ENCODE results near the gene CES4A.
A peak's percentile ranks its signal among the peaks of the same experiment; 100 is the strongest.

Gene CES4A

GRCh38 chr16:66960270-66960669 lies 28.1 kb upstream of the CES4A start:
- TF ChIP-seq NFRKB (IDR thresholded peaks at IDR 0.05) (no peak), CTBP1 (IDR thresholded peaks at IDR 0.05; ENCODE audit: borderline replicate concordance) (no peak), BHLHE40 (IDR thresholded peaks at IDR 0.05; ENCODE audit: borderline replicate concordance) (no peak), L3MBTL2 (conservative IDR thresholded peaks at IDR 0.05) (no peak), FOXM1 (IDR thresholded peaks at IDR 0.05; ENCODE audit: borderline replicate concordance) (no peak), FOXK2 (IDR thresholded peaks at IDR 0.05) (no peak), LEF1 (IDR thresholded peaks at IDR 0.05; ENCODE audit: borderline replicate concordance) (no peak), ARNT (IDR thresholded peaks at IDR 0.05) (no peak), FOXA1 (IDR thresholded peaks at IDR 0.05) (no peak), ELF4 (IDR thresholded peaks at IDR 0.05) (no peak), TARDBP (IDR thresholded peaks at IDR 0.05) (no peak), HDGF (IDR thresholded peaks at IDR 0.05; ENCODE audit: borderline replicate concordance) (no peak), SP1 (IDR thresholded peaks at IDR 0.05) (no peak), PKNOX1 (IDR thresholded peaks at IDR 0.05) (no peak), SUZ12 (IDR thresholded peaks at IDR 0.05) (no peak), ZNF384 (IDR thresholded peaks at IDR 0.05) (no peak)
- ChIA-PET CTCF (interaction anchor here (0.6 to 1.2 kb wide), 9 partner anchors 17 to 267 kb away, joined by 3 to 4 read pairs (median 3); partner anchors contain the start of gene TMEM208), POLR2A (interaction anchor here (0.7 to 1.1 kb wide), 4 partner anchors 16 to 192 kb away, joined by 3 to 8 read pairs (median 4); no protein-coding TSS in a partner anchor)

GRCh38 chr16:66961065-66961744 lies 27.2 kb upstream of the CES4A start, which contains the start of gene CES3:
TSS of gene CES3 (plus strand) at chr16:66961266. CDS start at chr16:66961308, 42 bp downstream.
- TF ChIP-seq PKNOX1 (IDR thresholded peaks at IDR 0.05) (peak; percentile 74), FOXK2 (IDR thresholded peaks at IDR 0.05) (no peak)
- peak; percentile 89 for DNase-seq (ENCODE audit: extremely low spot score)
- POLR2A ChIA-PET, result interaction anchor here (0.7 to 1.5 kb wide), 12 partner anchors 11 to 276 kb away, joined by 3 to 10 read pairs (median 3); partner anchors contain the start of gene NOL3
- CTCF ChIA-PET, result interaction anchor here (0.5 to 1.4 kb wide), 14 partner anchors 9 to 456 kb away, joined by 3 to 6 read pairs (median 3); partner anchors contain the start of gene TMEM208

More at GRCh38 chr16:66960270-66960669, 28.1 kb upstream of the CES4A start:
- no peak for DNase-seq (ENCODE audit: extremely low spot score)

- POLR2A ChIA-PET, result interaction anchor here (1.4 to 1.5 kb wide), 2 partner anchors 11 to 193 kb away, joined by 7 to 10 read pairs; no protein-coding TSS in a partner anchor
- no peak for TF ChIP-seq BHLHE40 (IDR thresholded peaks at IDR 0.05; ENCODE audit: borderline replicate concordance)
- TF ChIP-seq FOXA1 (IDR thresholded peaks at IDR 0.05), result no peak
- no peak for TF ChIP-seq SUZ12 (IDR thresholded peaks at IDR 0.05)
- TF ChIP-seq SP1 (IDR thresholded peaks at IDR 0.05), result no peak
- TF ChIP-seq FOXM1 (IDR thresholded peaks at IDR 0.05; ENCODE audit: borderline replicate concordance), result no peak
- no peak for TF ChIP-seq FOXK2 (IDR thresholded peaks at IDR 0.05)
- no peak for TF ChIP-seq L3MBTL2 (conservative IDR thresholded peaks at IDR 0.05)
- no peak for TF ChIP-seq LEF1 (IDR thresholded peaks at IDR 0.05; ENCODE audit: borderline replicate concordance)
- no peak for TF ChIP-seq ARNT (IDR thresholded peaks at IDR 0.05)
- no peak for TF ChIP-seq PKNOX1 (IDR thresholded peaks at IDR 0.05)
- TF ChIP-seq CTBP1 (IDR thresholded peaks at IDR 0.05; ENCODE audit: borderline replicate concordance), result no peak
- no peak for TF ChIP-seq ELF4 (IDR thresholded peaks at IDR 0.05)
- no peak for TF ChIP-seq TARDBP (IDR thresholded peaks at IDR 0.05)
- no peak for DNase-seq (ENCODE audit: extremely low spot score)
- CTCF ChIA-PET, result interaction anchor here (1.4 kb wide), 1 partner anchor 180 kb away, joined by 6 read pairs; no protein-coding TSS in a partner anchor
These were observed 26.5 kb upstream of the CES4A start for GRCh38 chr16:66961914-66962313.

- CTCF ChIA-PET, result no interaction called here
- TF ChIP-seq FOXK2 (IDR thresholded peaks at IDR 0.05) (no peak), ARNT (IDR thresholded peaks at IDR 0.05) (no peak), HDGF (IDR thresholded peaks at IDR 0.05; ENCODE audit: borderline replicate concordance) (no peak), PKNOX1 (IDR thresholded peaks at IDR 0.05) (no peak), SUZ12 (IDR thresholded peaks at IDR 0.05) (no peak), NFRKB (IDR thresholded peaks at IDR 0.05) (no peak), TARDBP (IDR thresholded peaks at IDR 0.05) (no peak), ELF4 (IDR thresholded peaks at IDR 0.05) (no peak), FOXM1 (IDR thresholded peaks at IDR 0.05; ENCODE audit: borderline replicate concordance) (no peak), BHLHE40 (IDR thresholded peaks at IDR 0.05; ENCODE audit: borderline replicate concordance) (no peak), L3MBTL2 (conservative IDR thresholded peaks at IDR 0.05) (no peak), ZNF384 (IDR thresholded peaks at IDR 0.05) (no peak), LEF1 (IDR thresholded peaks at IDR 0.05; ENCODE audit: borderline replicate concordance) (no peak), CTBP1 (IDR thresholded peaks at IDR 0.05; ENCODE audit: borderline replicate concordance) (no peak), SP1 (IDR thresholded peaks at IDR 0.05) (no peak), FOXA1 (IDR thresholded peaks at IDR 0.05) (no peak)
- POLR2A ChIA-PET, result no interaction called here
- DNase-seq (ENCODE audit: extremely low spot score), result no peak
These were observed 24.3 kb upstream of the CES4A start for GRCh38 chr16:66964049-66964448.

GRCh38 chr16:66968847-66969246 lies 19.5 kb upstream of the CES4A start:
- POLR2A ChIA-PET, result interaction anchor here (0.6 kb wide), 1 partner anchor 55 kb away, joined by 3 read pairs; no protein-coding TSS in a partner anchor
- CTCF ChIA-PET, result no interaction called here
- TF ChIP-seq FOXK2 (IDR thresholded peaks at IDR 0.05), result no peak
- TF ChIP-seq CTBP1 (IDR thresholded peaks at IDR 0.05; ENCODE audit: borderline replicate concordance), result no peak
- no peak for TF ChIP-seq HDGF (IDR thresholded peaks at IDR 0.05; ENCODE audit: borderline replicate concordance)
- no peak for TF ChIP-seq FOXM1 (IDR thresholded peaks at IDR 0.05; ENCODE audit: borderline replicate concordance)
- TF ChIP-seq ARNT (IDR thresholded peaks at IDR 0.05), result no peak
- no peak for TF ChIP-seq PKNOX1 (IDR thresholded peaks at IDR 0.05)
- TF ChIP-seq SUZ12 (IDR thresholded peaks at IDR 0.05), result no peak
- TF ChIP-seq LEF1 (IDR thresholded peaks at IDR 0.05; ENCODE audit: borderline replicate concordance), result no peak
- no peak for TF ChIP-seq L3MBTL2 (conservative IDR thresholded peaks at IDR 0.05)
- no peak for TF ChIP-seq NFRKB (IDR thresholded peaks at IDR 0.05)
- no peak for TF ChIP-seq SP1 (IDR thresholded peaks at IDR 0.05)
- no peak for TF ChIP-seq FOXA1 (IDR thresholded peaks at IDR 0.05)
- no peak for TF ChIP-seq BHLHE40 (IDR thresholded peaks at IDR 0.05; ENCODE audit: borderline replicate concordance)
- no peak for TF ChIP-seq ELF4 (IDR thresholded peaks at IDR 0.05)
- no peak for TF ChIP-seq ZNF384 (IDR thresholded peaks at IDR 0.05)
- no peak for TF ChIP-seq TARDBP (IDR thresholded peaks at IDR 0.05)
- no peak for DNase-seq (ENCODE audit: extremely low spot score)
